ENCODE measurements around the gene ETS1.

Gene ETS1

GRCh38 chr11:128564642-128565245 lies 22.6 kb downstream of the ETS1 start:
- DNase-seq = no peak

- no peak for DNase-seq
These were observed 23.3 kb downstream of the ETS1 start for GRCh38 chr11:128563942-128564641.

DNA sequence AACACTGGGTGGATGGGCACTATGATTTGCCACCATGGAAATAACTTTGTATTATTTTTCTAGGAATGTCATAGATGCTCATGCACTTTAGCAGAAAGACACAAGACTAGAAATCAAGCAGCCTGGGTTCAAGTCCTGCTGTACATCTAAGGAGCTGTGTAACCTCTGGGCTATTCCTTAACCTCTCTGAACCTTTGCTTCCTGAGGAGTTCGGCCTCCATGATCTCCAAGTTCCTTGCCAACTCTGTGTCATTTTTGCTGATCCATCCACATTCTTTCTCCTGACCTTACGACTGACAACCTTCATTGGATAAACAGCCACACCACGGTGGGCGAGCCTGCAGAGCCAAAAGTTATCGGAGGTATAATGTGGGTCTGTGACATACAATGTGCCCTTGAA lies 24.1 kb downstream of the ETS1 start:
- no peak for DNase-seq

DNA sequence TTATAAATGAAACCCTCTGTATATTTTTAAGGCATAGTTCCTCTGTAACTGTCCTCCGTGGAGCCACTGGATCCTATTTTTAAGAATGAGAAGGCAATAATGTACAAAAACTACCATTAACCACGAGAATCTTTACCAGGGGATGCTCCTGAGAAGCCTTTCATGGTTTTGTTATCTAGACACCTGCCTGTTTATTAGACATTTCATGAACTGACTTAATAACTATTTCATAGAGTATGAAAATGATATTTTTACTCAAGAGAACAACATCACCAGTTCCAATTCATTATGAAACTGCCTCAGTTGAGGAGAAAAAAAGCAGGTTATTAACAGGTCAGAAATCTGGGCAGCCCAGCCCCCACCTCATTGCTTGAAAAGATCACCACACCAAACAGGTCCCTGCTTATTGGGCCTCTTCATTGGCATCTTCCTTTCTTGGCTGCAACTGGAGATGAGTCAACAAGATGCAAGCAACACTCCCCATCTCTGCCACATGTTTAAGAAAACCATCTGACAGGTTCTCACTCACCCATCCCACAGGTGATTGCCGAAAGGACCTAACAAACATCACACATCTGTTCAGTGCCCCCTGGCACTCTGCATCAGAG lies 27.8 kb downstream of the ETS1 start:
- no peak for DNase-seq

DNA sequence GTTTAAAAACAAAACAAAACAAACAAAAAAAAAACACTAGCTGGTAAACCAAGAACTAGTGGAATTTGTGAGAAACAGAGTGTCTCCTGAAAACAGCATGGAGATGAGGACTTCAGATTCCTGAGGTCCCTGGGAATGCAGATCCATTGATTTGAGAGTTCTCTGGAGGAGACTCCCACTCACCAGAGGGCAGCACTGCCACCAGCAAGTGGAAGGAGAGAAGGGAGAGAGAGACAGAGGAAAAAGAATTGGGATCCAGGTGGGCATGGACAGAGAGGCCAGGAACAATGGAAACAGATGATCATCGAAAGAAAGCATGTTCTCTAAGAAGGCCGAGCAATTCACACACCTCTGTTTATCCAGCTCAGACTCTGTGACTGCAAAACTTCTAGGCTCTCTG lies 31.8 kb downstream of the ETS1 start:
- peak; percentile 35 for DNase-seq

DNA sequence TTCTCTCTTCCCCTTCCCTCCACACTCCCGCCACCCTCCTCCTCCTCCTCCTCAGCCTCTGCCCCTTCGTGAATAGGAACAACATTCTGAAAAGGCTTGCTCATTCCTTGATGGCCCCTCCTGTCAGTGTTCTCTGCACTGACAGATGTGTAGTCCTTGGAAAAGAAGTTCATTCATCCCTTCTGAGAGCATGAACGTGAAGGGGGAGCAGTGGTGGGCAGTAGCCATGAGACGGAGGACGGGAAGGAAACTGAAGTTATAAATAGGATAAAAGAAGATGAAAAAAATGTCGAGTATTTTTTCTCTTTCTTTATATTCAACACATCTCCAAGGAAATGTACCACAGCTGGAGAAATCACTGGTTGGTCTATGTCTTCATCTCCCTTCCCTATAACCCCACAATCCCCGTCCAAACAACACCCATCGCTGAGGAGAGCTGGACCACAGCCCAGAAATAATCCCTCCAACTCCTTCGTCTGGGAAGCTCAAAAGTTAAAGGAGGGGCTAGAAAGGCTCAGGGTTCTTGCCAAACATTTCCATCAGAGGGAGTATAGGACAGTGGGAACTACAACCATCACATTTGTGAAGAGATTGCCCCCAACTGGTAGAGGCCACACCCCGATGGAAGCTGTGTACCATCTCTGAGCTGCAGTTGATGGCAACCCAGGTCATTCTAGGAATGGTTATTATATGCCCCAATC lies 33.5 kb downstream of the ETS1 start:
- peak; percentile 41 for DNase-seq

DNA sequence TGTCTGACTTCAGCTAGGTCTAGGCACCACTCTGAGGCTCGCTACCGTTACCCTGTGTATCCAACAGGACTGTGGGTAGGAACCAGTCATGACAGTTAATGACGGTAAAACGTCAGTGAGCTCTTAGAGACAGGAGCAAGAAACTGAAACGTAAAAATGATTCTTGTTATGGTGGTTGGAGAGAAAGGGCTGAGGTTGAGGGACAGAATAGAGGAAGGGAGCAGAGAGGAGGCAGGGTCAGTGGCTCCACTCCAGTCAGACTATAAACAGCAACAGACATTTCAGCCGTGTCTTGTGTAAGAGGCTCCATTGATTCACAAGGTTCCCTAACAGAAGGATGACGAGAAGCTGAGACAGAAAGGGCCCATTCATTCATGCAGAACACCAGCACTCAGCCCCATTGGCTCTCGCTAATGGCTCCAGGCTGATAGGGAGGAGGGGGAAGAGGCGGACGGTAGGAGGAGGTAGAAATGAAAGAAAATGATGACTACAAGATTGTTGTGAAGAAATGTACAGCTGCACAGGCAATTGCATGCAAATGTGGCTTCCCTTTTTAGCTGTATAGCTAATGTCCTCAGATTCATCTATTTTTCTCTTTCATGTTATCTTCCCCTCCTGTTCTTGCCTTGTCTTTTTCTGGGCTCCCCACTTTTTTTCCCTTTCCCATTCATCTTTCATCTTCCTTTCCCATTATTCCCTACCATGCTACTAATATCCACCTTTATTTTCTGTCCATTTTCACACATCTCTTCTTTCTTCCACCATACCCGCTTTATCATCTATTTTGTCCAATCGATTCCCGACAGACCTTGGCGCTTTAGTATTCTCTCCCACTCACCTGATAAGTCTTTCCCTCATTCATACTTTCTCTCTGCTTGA lies 34.3 kb downstream of the ETS1 start:
- no peak for DNase-seq

- DNase-seq = no peak
These were observed 35.6 kb downstream of the ETS1 start for GRCh38 chr11:128551611-128552335.

DNA sequence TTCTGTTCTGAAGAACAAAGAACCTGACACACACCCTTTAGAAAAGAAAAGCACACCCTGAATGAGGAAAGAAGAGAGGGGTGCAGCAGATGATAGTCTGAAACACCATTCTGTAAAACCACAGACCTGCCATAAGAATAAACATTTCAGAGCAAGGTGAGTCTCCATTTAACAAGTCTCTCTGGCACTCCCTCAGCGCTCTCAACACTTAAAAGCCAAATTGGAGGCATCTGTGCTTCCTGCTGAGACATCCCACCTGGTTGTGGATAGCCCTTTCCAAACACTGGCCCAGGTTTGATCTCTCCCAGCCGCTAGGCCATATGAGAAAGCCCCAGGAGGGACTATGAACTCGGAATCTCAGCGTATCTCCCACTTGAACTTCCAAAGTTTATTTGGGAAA lies 36.3 kb downstream of the ETS1 start:
- peak; percentile 31 for DNase-seq

GRCh38 chr11:128550261-128550821 lies 37.0 kb downstream of the ETS1 start:
- DNase-seq = no peak

DNA sequence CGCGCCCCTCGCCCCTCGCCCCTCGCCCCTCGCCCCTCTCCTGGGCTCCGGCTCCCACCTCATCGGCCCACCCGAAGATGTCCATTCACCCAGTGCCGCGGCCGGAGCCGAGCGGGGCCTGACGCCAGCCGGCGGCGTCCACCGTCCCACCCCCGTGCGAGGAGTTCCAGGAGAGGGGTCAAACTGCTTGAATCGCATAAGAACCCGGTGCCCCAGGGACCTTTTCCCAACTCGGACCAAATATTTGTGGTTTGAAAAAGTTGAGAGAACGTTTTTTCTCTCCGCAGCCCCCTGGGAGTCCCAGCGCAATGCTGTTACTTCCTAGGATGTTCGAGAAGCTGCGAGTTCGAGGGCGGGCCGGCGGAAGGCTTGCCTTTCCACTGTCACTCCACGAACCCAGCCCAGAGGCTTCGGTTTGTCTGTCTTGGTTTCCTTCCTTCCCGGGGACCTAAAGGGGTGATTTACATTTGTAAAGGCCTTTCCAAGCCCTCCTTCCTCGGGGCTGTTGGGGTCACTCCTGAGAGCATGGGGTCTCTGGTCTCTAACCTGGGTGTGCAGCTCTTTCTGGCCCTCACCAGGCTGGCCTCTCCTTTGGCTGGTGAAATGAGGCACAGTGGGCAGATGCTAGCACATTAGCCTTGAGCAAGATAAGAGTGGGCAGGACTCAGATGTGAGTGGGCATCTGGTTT lies 38.0 kb downstream of the ETS1 start:
- no peak for DNase-seq

- no peak for DNase-seq
These were observed 38.6 kb downstream of the ETS1 start for GRCh38 chr11:128548649-128549255.

- no peak for DNase-seq
These were observed 39.3 kb downstream of the ETS1 start for GRCh38 chr11:128547946-128548648.

- no peak for DNase-seq
These were observed 40.4 kb downstream of the ETS1 start for GRCh38 chr11:128546916-128547315.

GRCh38 chr11:128544471-128545051 lies 42.8 kb downstream of the ETS1 start:
- DNase-seq = peak; percentile 63

DNA sequence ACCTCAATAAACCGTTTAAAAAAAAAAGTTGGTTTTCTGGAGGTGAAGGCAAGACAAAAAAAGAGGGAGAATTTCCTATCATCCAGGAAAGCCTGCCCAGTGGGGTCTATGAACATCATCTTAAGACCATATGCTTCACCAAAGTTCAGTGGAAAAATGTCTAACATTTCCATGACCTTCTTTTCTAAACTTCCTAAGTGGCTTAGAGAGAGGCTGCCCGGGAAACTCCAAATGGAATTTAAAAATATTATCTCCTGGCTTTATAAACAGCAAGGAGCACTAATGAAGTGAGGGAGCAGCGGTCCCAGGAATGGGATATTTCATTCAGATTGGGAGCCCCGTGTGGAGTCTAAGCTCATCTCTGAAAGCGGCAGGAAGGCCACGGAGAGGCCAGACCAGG lies 46.9 kb downstream of the ETS1 start:
- no peak for DNase-seq

- DNase-seq = no peak
These were observed 50.9 kb downstream of the ETS1 start for GRCh38 chr11:128536506-128536905.

- DNase-seq = no peak
These were observed 51.6 kb downstream of the ETS1 start for GRCh38 chr11:128535468-128536457.

Data from NCI-H146 (cell line).